Measurements from ENCODE around the gene PCK2. TPM values are rescaled to one million over a fixed set of nuclear protein-coding genes. Genes with fewer than 3 reads are reported as not detected.

PCK2 gene
- total RNA-seq, 1 experiment from 2014 or later = 16.8 TPM

- DNase-seq (ENCODE audit: low spot score) = peak; percentile 100
- ChIA-PET CTCF (no interaction called here), POLR2A (ENCODE audit: low non-redundant PET) (interaction anchor here (0.6 to 1.1 kb wide), 4 partner anchors 26 to 54 kb away, joined by 3 to 8 read pairs (median 4); partner anchors contain the start of gene TM9SF1)
- intact Hi-C loops (cut with micrococcal nuclease; ENCODE audit: unreplicated experiment) = loop anchor here (2.0 kb wide), 1 partner anchor 26 kb away; the partner anchor contains the start of genes DCAF11 and NRL
- H3K36me3 ChIP-seq (ENCODE audit: insufficient read depth, low read length, poor library complexity, severe bottlenecking) = peaks cover 41% of the 10 kb centered on the region
- TF ChIP-seq CTCF (conservative IDR thresholded peaks at IDR 0.05; ENCODE audit: low read depth, low read length) = peak; percentile 42; the same call in 1 of the 2 replicates
- no peak for TF ChIP-seq EZH2 (IDR thresholded peaks at IDR 0.05; ENCODE audit: borderline replicate concordance, low read depth, low read length, poor library complexity, severe bottlenecking)
- H3K9me3 ChIP-seq (ENCODE audit: low read depth, low read length, poor library complexity, severe bottlenecking) = no peaks in the 10 kb centered on the region
- H3K4me3 ChIP-seq (ENCODE audit: low read depth, low read length, poor library complexity, severe bottlenecking) = peak within 1 kb of the TSS; percentile 74
- TSS peak; percentile 32 for BruUV-seq (replicated peaks)
- H3K27ac ChIP-seq (ENCODE audit: low read depth, low read length, poor library complexity, severe bottlenecking) = peak within 1 kb of the TSS; percentile 80
- no peaks in the 10 kb centered on the region for H3K27me3 ChIP-seq (replicated peaks; ENCODE audit: insufficient read depth, low read depth, low read length, poor library complexity)
- peaks cover 20% of the 10 kb centered on the region for H3K4me1 ChIP-seq (ENCODE audit: insufficient read depth, low read length, poor library complexity, severe bottlenecking)
Observed at GRCh38 chr14:24141097-24141880, 47.2 kb downstream of the PCK2 start, which contains the start of gene EMC9. TSS of gene EMC9 (minus strand) at chr14:24141591. CDS start at chr14:24141304, 287 bp downstream.

GRCh38 chr14:24143511-24143910 is 49.4 kb downstream of the PCK2 start:
- H3K4me3 ChIP-seq (ENCODE audit: low read depth, low read length, poor library complexity, severe bottlenecking) = no peak overlapping the region
- H3K27me3 ChIP-seq (replicated peaks; ENCODE audit: insufficient read depth, low read depth, low read length, poor library complexity) = no peaks in the 10 kb centered on the region
- POLR2A ChIA-PET (ENCODE audit: low non-redundant PET) = no interaction called here
- TF ChIP-seq EZH2 (IDR thresholded peaks at IDR 0.05; ENCODE audit: borderline replicate concordance, low read depth, low read length, poor library complexity, severe bottlenecking) (no peak), CTCF (conservative IDR thresholded peaks at IDR 0.05; ENCODE audit: low read depth, low read length) (no peak)
- no peaks in the 10 kb centered on the region for H3K9me3 ChIP-seq (ENCODE audit: low read depth, low read length, poor library complexity, severe bottlenecking)
- peaks cover 18% of the 10 kb centered on the region for H3K4me1 ChIP-seq (ENCODE audit: insufficient read depth, low read length, poor library complexity, severe bottlenecking)
- intact Hi-C loops (cut with micrococcal nuclease; ENCODE audit: unreplicated experiment) = no loop called here
- no peak overlapping the region for H3K27ac ChIP-seq (ENCODE audit: low read depth, low read length, poor library complexity, severe bottlenecking)
- BruUV-seq (replicated peaks) = no TSS peak
- DNase-seq (ENCODE audit: low spot score) = no peak
- CTCF ChIA-PET = no interaction called here
- peaks cover 27% of the 10 kb centered on the region for H3K36me3 ChIP-seq (ENCODE audit: insufficient read depth, low read length, poor library complexity, severe bottlenecking)

GRCh38 chr14:24144451-24144850 is 50.3 kb downstream of the PCK2 start:
- BruUV-seq (replicated peaks) = no TSS peak
- H3K27me3 ChIP-seq (replicated peaks; ENCODE audit: insufficient read depth, low read depth, low read length, poor library complexity) = no peaks in the 10 kb centered on the region
- POLR2A ChIA-PET (ENCODE audit: low non-redundant PET) = no interaction called here

More at GRCh38 chr14:24144451-24144850, 50.3 kb downstream of the PCK2 start:
- TF ChIP-seq CTCF (conservative IDR thresholded peaks at IDR 0.05; ENCODE audit: low read depth, low read length) (no peak), EZH2 (IDR thresholded peaks at IDR 0.05; ENCODE audit: borderline replicate concordance, low read depth, low read length, poor library complexity, severe bottlenecking) (no peak)
- intact Hi-C loops (cut with micrococcal nuclease; ENCODE audit: unreplicated experiment) = no loop called here
- no peak overlapping the region for H3K4me3 ChIP-seq (ENCODE audit: low read depth, low read length, poor library complexity, severe bottlenecking)
- peaks cover 16% of the 10 kb centered on the region for H3K4me1 ChIP-seq (ENCODE audit: insufficient read depth, low read length, poor library complexity, severe bottlenecking)
- no peaks in the 10 kb centered on the region for H3K9me3 ChIP-seq (ENCODE audit: low read depth, low read length, poor library complexity, severe bottlenecking)
- no peak for DNase-seq (ENCODE audit: low spot score)
- H3K36me3 ChIP-seq (ENCODE audit: insufficient read depth, low read length, poor library complexity, severe bottlenecking) = peaks cover 25% of the 10 kb centered on the region
- CTCF ChIA-PET = no interaction called here
- H3K27ac ChIP-seq (ENCODE audit: low read depth, low read length, poor library complexity, severe bottlenecking) = no peak overlapping the region

Data from A673 (cell line).